ENCODE measurements around the gene TNRC18. TPM values are rescaled to one million over a fixed set of nuclear protein-coding genes. Genes with fewer than 3 reads are reported as not detected.

Gene TNRC18
- polyA plus RNA-seq, 1 donor from 2014 or later = 23.6 TPM

DNA sequence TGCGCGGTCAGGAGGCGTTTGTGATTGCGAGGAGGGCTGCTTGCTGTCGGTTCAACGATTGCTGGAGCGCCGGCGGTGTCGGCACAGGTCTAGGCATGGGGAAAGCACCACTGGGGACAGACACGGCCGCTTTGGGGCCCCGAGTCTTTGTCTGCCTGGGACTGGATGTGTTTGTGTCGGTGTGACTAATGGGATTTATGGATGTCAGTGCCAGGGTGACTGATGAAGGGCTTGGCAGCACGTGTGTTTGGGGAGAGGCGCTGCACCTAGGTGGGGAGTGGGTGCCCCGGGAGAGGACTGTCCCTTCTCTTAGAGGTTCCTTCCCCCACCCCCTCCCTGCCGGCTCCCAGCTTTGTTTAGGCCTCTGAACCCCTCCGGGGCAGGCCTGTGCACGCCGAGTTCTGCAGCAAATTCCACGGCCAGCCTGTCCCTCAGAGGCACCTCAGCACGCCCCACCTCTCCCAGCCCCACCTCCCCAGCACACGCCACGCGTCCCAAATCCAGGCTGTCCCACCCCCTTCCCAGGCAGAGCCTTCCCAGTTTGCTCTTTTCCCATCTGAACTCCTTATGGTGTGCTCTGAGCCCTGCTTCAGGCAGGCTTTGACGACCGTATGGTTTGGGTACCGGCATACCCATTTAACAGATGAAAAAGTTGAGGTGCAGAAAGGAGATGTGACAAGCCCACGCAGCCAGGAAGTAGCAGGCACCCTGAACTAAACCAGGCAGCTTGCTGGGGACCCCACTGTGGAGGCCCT is 6.4 kb upstream of the TNRC18 start:
- peaks cover 3% of the 10 kb centered on the region for H3F3A ChIP-seq (ENCODE audit: insufficient read depth, low read length, poor library complexity, severe bottlenecking)
- peaks cover 5% of the 10 kb centered on the region for H3K9me3 ChIP-seq (ENCODE audit: low read length)
- peaks cover 93% of the 10 kb centered on the region for H3K79me2 ChIP-seq (replicated peaks; ENCODE audit: insufficient read depth, low read length)
- H3K9ac ChIP-seq (ENCODE audit: low read length) = peak overlapping the region; percentile 100
- TF ChIP-seq, protein P1, sequence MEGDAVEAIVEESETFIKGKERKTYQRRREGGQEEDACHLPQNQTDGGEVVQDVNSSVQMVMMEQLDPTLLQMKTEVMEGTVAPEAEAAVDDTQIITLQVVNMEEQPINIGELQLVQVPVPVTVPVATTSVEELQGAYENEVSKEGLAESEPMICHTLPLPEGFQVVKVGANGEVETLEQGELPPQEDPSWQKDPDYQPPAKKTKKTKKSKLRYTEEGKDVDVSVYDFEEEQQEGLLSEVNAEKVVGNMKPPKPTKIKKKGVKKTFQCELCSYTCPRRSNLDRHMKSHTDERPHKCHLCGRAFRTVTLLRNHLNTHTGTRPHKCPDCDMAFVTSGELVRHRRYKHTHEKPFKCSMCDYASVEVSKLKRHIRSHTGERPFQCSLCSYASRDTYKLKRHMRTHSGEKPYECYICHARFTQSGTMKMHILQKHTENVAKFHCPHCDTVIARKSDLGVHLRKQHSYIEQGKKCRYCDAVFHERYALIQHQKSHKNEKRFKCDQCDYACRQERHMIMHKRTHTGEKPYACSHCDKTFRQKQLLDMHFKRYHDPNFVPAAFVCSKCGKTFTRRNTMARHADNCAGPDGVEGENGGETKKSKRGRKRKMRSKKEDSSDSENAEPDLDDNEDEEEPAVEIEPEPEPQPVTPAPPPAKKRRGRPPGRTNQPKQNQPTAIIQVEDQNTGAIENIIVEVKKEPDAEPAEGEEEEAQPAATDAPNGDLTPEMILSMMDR (IDR thresholded peaks at IDR 0.05; ENCODE audit: poor library complexity, severe bottlenecking) = no peak
- TF ChIP-seq EP300 (conservative IDR thresholded peaks at IDR 0.05; ENCODE audit: poor library complexity, severe bottlenecking) (no peak), POLR2AphosphoS5 (IDR thresholded peaks at IDR 0.05) (peak; percentile 82), MXI1 (conservative IDR thresholded peaks at IDR 0.05; ENCODE audit: poor library complexity, severe bottlenecking) (peak; percentile 57), RAD21 (conservative IDR thresholded peaks at IDR 0.05) (no peak), SMC3 (conservative IDR thresholded peaks at IDR 0.05; ENCODE audit: poor library complexity) (no peak), TAF1 (IDR thresholded peaks at IDR 0.05; ENCODE audit: low read depth) (peak; percentile 88), EZH2 (IDR thresholded peaks at IDR 0.05; ENCODE audit: borderline replicate concordance, insufficient read depth, low read length, poor library complexity, severe bottlenecking) (no peak)
- TF ChIP-seq, protein P2, sequence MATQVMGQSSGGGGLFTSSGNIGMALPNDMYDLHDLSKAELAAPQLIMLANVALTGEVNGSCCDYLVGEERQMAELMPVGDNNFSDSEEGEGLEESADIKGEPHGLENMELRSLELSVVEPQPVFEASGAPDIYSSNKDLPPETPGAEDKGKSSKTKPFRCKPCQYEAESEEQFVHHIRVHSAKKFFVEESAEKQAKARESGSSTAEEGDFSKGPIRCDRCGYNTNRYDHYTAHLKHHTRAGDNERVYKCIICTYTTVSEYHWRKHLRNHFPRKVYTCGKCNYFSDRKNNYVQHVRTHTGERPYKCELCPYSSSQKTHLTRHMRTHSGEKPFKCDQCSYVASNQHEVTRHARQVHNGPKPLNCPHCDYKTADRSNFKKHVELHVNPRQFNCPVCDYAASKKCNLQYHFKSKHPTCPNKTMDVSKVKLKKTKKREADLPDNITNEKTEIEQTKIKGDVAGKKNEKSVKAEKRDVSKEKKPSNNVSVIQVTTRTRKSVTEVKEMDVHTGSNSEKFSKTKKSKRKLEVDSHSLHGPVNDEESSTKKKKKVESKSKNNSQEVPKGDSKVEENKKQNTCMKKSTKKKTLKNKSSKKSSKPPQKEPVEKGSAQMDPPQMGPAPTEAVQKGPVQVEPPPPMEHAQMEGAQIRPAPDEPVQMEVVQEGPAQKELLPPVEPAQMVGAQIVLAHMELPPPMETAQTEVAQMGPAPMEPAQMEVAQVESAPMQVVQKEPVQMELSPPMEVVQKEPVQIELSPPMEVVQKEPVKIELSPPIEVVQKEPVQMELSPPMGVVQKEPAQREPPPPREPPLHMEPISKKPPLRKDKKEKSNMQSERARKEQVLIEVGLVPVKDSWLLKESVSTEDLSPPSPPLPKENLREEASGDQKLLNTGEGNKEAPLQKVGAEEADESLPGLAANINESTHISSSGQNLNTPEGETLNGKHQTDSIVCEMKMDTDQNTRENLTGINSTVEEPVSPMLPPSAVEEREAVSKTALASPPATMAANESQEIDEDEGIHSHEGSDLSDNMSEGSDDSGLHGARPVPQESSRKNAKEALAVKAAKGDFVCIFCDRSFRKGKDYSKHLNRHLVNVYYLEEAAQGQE (IDR thresholded peaks at IDR 0.05; ENCODE audit: borderline replicate concordance) = peak; percentile 50
- H4K20me1 ChIP-seq (ENCODE audit: insufficient read depth) = no peaks in the 10 kb centered on the region
- H2AFZ ChIP-seq (ENCODE audit: low read depth, low read length) = no peak overlapping the region
- H3K27me3 ChIP-seq (ENCODE audit: insufficient read depth, low read depth, low read length) = no peaks in the 10 kb centered on the region
- peak overlapping the region; percentile 100 for H3K4me2 ChIP-seq (ENCODE audit: low read length)
- H3K27ac ChIP-seq (ENCODE audit: low read length) = peak overlapping the region; percentile 100
- H3K4me3 ChIP-seq (ENCODE audit: low read length) = peak overlapping the region; percentile 100
- H3K9me2 ChIP-seq (ENCODE audit: insufficient read depth, low read length) = no peaks in the 10 kb centered on the region
- peaks cover 5% of the 10 kb centered on the region for H3K36me3 ChIP-seq (ENCODE audit: insufficient read depth, low read length)

DNA sequence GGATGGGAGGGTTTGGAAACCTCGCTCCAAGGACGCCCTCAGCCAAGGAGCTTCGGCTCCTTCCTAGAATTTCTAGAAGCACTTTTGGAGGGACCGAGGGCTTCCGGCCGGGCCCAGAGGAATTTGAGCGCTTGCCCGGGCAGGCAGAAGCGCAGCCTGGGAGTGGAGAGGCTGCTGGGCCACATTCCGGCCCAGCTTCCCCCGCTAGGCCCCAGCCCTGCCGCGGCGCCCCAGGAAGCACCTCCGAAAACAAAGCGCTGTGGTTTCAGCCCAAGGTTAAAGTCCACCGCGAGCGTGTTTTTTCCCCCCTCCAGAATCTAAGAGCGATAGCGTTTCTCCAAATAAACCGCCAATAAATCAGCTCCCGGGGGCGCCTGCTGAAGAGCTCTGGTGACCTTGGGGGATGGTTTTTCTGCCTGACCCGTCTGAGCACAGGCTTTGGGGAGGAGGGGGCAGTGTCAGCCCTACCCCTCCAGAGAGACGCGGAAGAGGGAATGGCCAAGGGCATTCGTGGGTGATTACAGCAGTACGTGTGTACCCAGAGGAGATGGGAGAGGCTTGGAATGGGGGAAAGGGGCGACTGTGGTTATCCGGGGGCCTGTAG is 5.7 kb upstream of the TNRC18 start:
- H3K9me2 ChIP-seq (ENCODE audit: insufficient read depth, low read length) = no peaks in the 10 kb centered on the region
- H3K4me2 ChIP-seq (ENCODE audit: low read length) = peak overlapping the region; percentile 100
- peaks cover 5% of the 10 kb centered on the region for H3K36me3 ChIP-seq (ENCODE audit: insufficient read depth, low read length)
- peaks cover 3% of the 10 kb centered on the region for H3F3A ChIP-seq (ENCODE audit: insufficient read depth, low read length, poor library complexity, severe bottlenecking)
- peaks cover 93% of the 10 kb centered on the region for H3K79me2 ChIP-seq (replicated peaks; ENCODE audit: insufficient read depth, low read length)
- peak overlapping the region; percentile 100 for H3K9ac ChIP-seq (ENCODE audit: low read length)
- H3K9me3 ChIP-seq (ENCODE audit: low read length) = peaks cover 5% of the 10 kb centered on the region
- peak overlapping the region; percentile 100 for H3K4me3 ChIP-seq (ENCODE audit: low read length)
- no peak overlapping the region for H2AFZ ChIP-seq (ENCODE audit: low read depth, low read length)
- H4K20me1 ChIP-seq (ENCODE audit: insufficient read depth) = no peaks in the 10 kb centered on the region
- H3K27me3 ChIP-seq (ENCODE audit: insufficient read depth, low read depth, low read length) = no peaks in the 10 kb centered on the region
- H3K27ac ChIP-seq (ENCODE audit: low read length) = peak overlapping the region; percentile 100
- TF ChIP-seq TAF1 (IDR thresholded peaks at IDR 0.05; ENCODE audit: low read depth) = no peak
- TF ChIP-seq EZH2 (IDR thresholded peaks at IDR 0.05; ENCODE audit: borderline replicate concordance, insufficient read depth, low read length, poor library complexity, severe bottlenecking) = no peak
- TF ChIP-seq MXI1 (conservative IDR thresholded peaks at IDR 0.05; ENCODE audit: poor library complexity, severe bottlenecking) = no peak
- TF ChIP-seq, protein P2 (IDR thresholded peaks at IDR 0.05; ENCODE audit: borderline replicate concordance) = no peak
- no peak for TF ChIP-seq POLR2AphosphoS5 (IDR thresholded peaks at IDR 0.05)
- TF ChIP-seq RAD21 (conservative IDR thresholded peaks at IDR 0.05) = no peak
- no peak for TF ChIP-seq SMC3 (conservative IDR thresholded peaks at IDR 0.05; ENCODE audit: poor library complexity)
- TF ChIP-seq, protein P1 (IDR thresholded peaks at IDR 0.05; ENCODE audit: poor library complexity, severe bottlenecking) = no peak
- no peak for TF ChIP-seq EP300 (conservative IDR thresholded peaks at IDR 0.05; ENCODE audit: poor library complexity, severe bottlenecking)
